HepG2 (cell line): Measurements from ENCODE around the gene FAM20A. TPM values are rescaled to one million over a fixed set of nuclear protein-coding genes. Genes with fewer than 3 reads are reported as not detected.

Experiments used
- DPF2 ChIP-seq: sonication (generic); formaldehyde crosslinking; IDR thresholded peaks from 2 replicates; pipeline ENCODE4 v1.4.0; 2020; ENCODE audit warnings: mild to moderate bottlenecking, low read depth, missing genetic modification reagents, borderline replicate concordance
- FLYWCH1 ChIP-seq: sonication (generic); formaldehyde crosslinking; IDR thresholded peaks from 2 replicates; pipeline ENCODE4 v1.8.1; 2023; ENCODE audit warnings: mild to moderate bottlenecking, missing genetic modification reagents
- FOSL1 ChIP-seq: sonication (generic); formaldehyde crosslinking; IDR thresholded peaks from 2 replicates; pipeline ENCODE4 v1.9.0; 2021; ENCODE audit warnings: missing genetic modification reagents, borderline replicate concordance
- MIER3 ChIP-seq: IDR thresholded peaks from 2 replicates; pipeline ENCODE4 v1.6.1; 2016; ENCODE audit warnings: missing compliant biosample characterization, borderline replicate concordance
- POLR2A ChIP-seq, 2 experiments: IDR thresholded peaks; 2 replicates each; pipeline ENCODE4 v1.6.1; 2011; ENCODE audit warnings: low read depth in 2 of 2, low read length in 2 of 2, mild to moderate bottlenecking in 1 of 2, moderate library complexity in 1 of 2; ENCODE audit not compliant: insufficient read depth in 1 of 2
- RBM22 ChIP-seq: fragments of 200-400 bp; formaldehyde crosslinking; optimal IDR thresholded peaks from 2 replicates; pipeline ENCODE3; 2017; ENCODE audit warnings: mild to moderate bottlenecking, low read length, moderate library complexity
- SETDB1 ChIP-seq: sonication (generic); formaldehyde crosslinking; IDR thresholded peaks from 2 replicates; pipeline ENCODE4 v1.5.1; 2020; ENCODE audit warnings: missing genetic modification reagents, mild to moderate bottlenecking, borderline replicate concordance
- SUZ12 ChIP-seq: fragments of 150-350 bp; IDR thresholded peaks from 2 replicates; pipeline ENCODE4 v1.6.1; 2014; ENCODE audit warnings: low read depth, low read length
- ZNF234 ChIP-seq: sonication (generic); formaldehyde crosslinking; conservative IDR thresholded peaks from 2 replicates; pipeline ENCODE4 v1.5.1; 2020; ENCODE audit warnings: mild to moderate bottlenecking, missing genetic modification reagents
- ZNF510 ChIP-seq: sonication (generic); formaldehyde crosslinking; IDR thresholded peaks from 2 replicates; pipeline ENCODE4 v1.4.0; 2020; ENCODE audit warnings: low read depth, mild to moderate bottlenecking, missing genetic modification reagents
- ZNF605 ChIP-seq: sonication (generic); formaldehyde crosslinking; IDR thresholded peaks from 2 replicates; pipeline ENCODE4 v1.8.0; 2022; ENCODE audit warnings: mild to moderate bottlenecking, missing genetic modification reagents
- ZNF724P ChIP-seq: sonication (generic); formaldehyde crosslinking; IDR thresholded peaks from 2 replicates; pipeline ENCODE4 v1.8.0; 2022; ENCODE audit warnings: missing genetic modification reagents, borderline replicate concordance
- polyA plus RNA-seq, 8 experiments: library from polyadenylated mRNA; depleted of rRNA in 3 of 8; stranded (reverse) in 7 of 8; unstranded in 1 of 8; fragments of >200 nt; fragmentation: Illumina TruSeq in 4 of 8; extraction: Trizol in 4 of 8; gene quantifications; 2 replicates each; pipeline versions ENCODE4 v1.2.1 to v1.2.3, GENCODE V29; 2011 to 2016; ENCODE audit warnings: low read depth in 4 of 8, missing spikeins in 1 of 8, mixed read lengths in 1 of 8; ENCODE audit not compliant: insufficient read depth in 1 of 8
- total RNA-seq, 5 experiments: library from RNA; depleted of rRNA; stranded (reverse); fragments of >200 nt; fragmentation: Illumina TruSeq; extraction: Trizol; gene quantifications; 2 replicates each; pipeline ENCODE4 v1.2.3, GENCODE V29; 2016; ENCODE audit warnings: low read depth in 1 of 5
- TF ChIP-seq, protein P1 (sequence below): IDR thresholded peaks from 2 replicates; pipeline ENCODE4 v1.6.1; 2012; ENCODE audit warnings: low read length, improper control_type of control experiment
- TF ChIP-seq, protein P2 (sequence below): IDR thresholded peaks from 2 replicates; pipeline ENCODE4 v1.6.1; 2016; ENCODE audit warnings: low read depth, missing genetic modification reagents, missing compliant biosample characterization
- TF ChIP-seq, protein P3 (sequence below): sonication (generic); formaldehyde crosslinking; IDR thresholded peaks from 2 replicates; pipeline ENCODE4 v1.5.1; 2020; ENCODE audit warnings: mild to moderate bottlenecking, missing genetic modification reagents, borderline replicate concordance
- TF ChIP-seq, protein P4 (sequence below): sonication (generic); formaldehyde crosslinking; IDR thresholded peaks from 2 replicates; pipeline ENCODE4 v1.4.0; 2020; ENCODE audit warnings: missing genetic modification reagents

Gene FAM20A
- total and polyA plus RNA-seq, 2 of the 13 experiments (the other 11 are each of a cell fraction or from before 2014, with no cell fraction given), result 9.3 to 20.7 TPM

DNA sequence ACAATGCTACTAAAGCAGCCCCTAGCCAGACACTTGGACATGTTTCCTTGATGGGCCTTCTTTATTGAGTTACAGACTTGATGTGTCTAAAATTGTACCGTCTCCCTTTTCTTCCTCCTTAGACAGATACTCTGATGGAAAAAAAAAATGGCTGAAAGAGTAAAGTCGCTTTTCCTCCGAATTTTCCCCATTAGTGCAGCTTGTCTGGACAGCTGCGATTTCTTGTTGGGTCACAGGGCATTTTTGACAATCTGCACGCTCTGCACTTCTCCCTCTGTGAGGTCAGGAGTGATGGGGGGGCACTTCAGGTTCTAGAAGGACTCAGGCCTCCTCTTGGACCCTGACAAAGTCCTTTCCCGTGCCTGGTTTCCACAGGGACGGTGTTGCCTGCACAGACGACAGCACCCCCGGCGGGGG is 89.9 kb downstream of the FAM20A start (continued):
- TF ChIP-seq, protein P1, sequence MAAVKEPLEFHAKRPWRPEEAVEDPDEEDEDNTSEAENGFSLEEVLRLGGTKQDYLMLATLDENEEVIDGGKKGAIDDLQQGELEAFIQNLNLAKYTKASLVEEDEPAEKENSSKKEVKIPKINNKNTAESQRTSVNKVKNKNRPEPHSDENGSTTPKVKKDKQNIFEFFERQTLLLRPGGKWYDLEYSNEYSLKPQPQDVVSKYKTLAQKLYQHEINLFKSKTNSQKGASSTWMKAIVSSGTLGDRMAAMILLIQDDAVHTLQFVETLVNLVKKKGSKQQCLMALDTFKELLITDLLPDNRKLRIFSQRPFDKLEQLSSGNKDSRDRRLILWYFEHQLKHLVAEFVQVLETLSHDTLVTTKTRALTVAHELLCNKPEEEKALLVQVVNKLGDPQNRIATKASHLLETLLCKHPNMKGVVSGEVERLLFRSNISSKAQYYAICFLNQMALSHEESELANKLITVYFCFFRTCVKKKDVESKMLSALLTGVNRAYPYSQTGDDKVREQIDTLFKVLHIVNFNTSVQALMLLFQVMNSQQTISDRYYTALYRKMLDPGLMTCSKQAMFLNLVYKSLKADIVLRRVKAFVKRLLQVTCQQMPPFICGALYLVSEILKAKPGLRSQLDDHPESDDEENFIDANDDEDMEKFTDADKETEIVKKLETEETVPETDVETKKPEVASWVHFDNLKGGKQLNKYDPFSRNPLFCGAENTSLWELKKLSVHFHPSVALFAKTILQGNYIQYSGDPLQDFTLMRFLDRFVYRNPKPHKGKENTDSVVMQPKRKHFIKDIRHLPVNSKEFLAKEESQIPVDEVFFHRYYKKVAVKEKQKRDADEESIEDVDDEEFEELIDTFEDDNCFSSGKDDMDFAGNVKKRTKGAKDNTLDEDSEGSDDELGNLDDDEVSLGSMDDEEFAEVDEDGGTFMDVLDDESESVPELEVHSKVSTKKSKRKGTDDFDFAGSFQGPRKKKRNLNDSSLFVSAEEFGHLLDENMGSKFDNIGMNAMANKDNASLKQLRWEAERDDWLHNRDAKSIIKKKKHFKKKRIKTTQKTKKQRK, result no peak
- no peak for TF ChIP-seq SUZ12
- TF ChIP-seq SETDB1 (CRISPR knock-in tag), result no peak
- TF ChIP-seq DPF2, result no peak
- no peak for TF ChIP-seq RBM22
- no peak for TF ChIP-seq POLR2A (IDR thresholded peaks at IDR 0.05; ENCODE audit: insufficient read depth in 1 of 2, low read depth in 2 of 2, low read length in 2 of 2)
- TF ChIP-seq, protein P2, sequence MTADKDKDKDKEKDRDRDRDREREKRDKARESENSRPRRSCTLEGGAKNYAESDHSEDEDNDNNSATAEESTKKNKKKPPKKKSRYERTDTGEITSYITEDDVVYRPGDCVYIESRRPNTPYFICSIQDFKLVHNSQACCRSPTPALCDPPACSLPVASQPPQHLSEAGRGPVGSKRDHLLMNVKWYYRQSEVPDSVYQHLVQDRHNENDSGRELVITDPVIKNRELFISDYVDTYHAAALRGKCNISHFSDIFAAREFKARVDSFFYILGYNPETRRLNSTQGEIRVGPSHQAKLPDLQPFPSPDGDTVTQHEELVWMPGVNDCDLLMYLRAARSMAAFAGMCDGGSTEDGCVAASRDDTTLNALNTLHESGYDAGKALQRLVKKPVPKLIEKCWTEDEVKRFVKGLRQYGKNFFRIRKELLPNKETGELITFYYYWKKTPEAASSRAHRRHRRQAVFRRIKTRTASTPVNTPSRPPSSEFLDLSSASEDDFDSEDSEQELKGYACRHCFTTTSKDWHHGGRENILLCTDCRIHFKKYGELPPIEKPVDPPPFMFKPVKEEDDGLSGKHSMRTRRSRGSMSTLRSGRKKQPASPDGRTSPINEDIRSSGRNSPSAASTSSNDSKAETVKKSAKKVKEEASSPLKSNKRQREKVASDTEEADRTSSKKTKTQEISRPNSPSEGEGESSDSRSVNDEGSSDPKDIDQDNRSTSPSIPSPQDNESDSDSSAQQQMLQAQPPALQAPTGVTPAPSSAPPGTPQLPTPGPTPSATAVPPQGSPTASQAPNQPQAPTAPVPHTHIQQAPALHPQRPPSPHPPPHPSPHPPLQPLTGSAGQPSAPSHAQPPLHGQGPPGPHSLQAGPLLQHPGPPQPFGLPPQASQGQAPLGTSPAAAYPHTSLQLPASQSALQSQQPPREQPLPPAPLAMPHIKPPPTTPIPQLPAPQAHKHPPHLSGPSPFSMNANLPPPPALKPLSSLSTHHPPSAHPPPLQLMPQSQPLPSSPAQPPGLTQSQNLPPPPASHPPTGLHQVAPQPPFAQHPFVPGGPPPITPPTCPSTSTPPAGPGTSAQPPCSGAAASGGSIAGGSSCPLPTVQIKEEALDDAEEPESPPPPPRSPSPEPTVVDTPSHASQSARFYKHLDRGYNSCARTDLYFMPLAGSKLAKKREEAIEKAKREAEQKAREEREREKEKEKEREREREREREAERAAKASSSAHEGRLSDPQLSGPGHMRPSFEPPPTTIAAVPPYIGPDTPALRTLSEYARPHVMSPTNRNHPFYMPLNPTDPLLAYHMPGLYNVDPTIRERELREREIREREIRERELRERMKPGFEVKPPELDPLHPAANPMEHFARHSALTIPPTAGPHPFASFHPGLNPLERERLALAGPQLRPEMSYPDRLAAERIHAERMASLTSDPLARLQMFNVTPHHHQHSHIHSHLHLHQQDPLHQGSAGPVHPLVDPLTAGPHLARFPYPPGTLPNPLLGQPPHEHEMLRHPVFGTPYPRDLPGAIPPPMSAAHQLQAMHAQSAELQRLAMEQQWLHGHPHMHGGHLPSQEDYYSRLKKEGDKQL, result 0 out of 2 replicates have a peak, but pooled peaks have one; percentile 5
- TF ChIP-seq FLYWCH1 (CRISPR knock-in tag), result no peak
- no peak for TF ChIP-seq ZNF234 (CRISPR knock-in tag)
- no peak for TF ChIP-seq MIER3 (CRISPR knock-in tag)
- TF ChIP-seq ZNF510, result no peak
- no peak for TF ChIP-seq ZNF605 (CRISPR knock-in tag)
- TF ChIP-seq FOSL1, result no peak
- TF ChIP-seq, protein P3, sequence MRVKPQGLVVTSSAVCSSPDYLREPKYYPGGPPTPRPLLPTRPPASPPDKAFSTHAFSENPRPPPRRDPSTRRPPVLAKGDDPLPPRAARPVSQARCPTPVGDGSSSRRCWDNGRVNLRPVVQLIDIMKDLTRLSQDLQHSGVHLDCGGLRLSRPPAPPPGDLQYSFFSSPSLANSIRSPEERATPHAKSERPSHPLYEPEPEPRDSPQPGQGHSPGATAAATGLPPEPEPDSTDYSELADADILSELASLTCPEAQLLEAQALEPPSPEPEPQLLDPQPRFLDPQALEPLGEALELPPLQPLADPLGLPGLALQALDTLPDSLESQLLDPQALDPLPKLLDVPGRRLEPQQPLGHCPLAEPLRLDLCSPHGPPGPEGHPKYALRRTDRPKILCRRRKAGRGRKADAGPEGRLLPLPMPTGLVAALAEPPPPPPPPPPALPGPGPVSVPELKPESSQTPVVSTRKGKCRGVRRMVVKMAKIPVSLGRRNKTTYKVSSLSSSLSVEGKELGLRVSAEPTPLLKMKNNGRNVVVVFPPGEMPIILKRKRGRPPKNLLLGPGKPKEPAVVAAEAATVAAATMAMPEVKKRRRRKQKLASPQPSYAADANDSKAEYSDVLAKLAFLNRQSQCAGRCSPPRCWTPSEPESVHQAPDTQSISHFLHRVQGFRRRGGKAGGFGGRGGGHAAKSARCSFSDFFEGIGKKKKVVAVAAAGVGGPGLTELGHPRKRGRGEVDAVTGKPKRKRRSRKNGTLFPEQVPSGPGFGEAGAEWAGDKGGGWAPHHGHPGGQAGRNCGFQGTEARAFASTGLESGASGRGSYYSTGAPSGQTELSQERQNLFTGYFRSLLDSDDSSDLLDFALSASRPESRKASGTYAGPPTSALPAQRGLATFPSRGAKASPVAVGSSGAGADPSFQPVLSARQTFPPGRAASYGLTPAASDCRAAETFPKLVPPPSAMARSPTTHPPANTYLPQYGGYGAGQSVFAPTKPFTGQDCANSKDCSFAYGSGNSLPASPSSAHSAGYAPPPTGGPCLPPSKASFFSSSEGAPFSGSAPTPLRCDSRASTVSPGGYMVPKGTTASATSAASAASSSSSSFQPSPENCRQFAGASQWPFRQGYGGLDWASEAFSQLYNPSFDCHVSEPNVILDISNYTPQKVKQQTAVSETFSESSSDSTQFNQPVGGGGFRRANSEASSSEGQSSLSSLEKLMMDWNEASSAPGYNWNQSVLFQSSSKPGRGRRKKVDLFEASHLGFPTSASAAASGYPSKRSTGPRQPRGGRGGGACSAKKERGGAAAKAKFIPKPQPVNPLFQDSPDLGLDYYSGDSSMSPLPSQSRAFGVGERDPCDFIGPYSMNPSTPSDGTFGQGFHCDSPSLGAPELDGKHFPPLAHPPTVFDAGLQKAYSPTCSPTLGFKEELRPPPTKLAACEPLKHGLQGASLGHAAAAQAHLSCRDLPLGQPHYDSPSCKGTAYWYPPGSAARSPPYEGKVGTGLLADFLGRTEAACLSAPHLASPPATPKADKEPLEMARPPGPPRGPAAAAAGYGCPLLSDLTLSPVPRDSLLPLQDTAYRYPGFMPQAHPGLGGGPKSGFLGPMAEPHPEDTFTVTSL, result peak; percentile 56; the same call in 1 of the 2 replicates
- no peak for TF ChIP-seq ZNF724P
- TF ChIP-seq, protein P4, sequence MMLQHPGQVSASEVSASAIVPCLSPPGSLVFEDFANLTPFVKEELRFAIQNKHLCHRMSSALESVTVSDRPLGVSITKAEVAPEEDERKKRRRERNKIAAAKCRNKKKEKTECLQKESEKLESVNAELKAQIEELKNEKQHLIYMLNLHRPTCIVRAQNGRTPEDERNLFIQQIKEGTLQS, result no peak
